HEK293 (cell line): ENCODE data around the gene DROSHA.

ENCODE experiments used
- ZBTB1 ChIP-seq: fragments of 450-650 bp; formaldehyde crosslinking; IDR thresholded peaks from 2 replicates; pipeline ENCODE4 v1.5.1; 2016; ENCODE audit warnings: missing biosample characterization, missing genetic modification characterization
- ZFP3 ChIP-seq: fragments of 450-650 bp; formaldehyde crosslinking; IDR thresholded peaks from 2 replicates; pipeline ENCODE4 v1.5.1; 2016; ENCODE audit warnings: low read depth, missing biosample characterization, missing genetic modification characterization
- ZNF211 ChIP-seq: fragments of 450-650 bp; formaldehyde crosslinking; IDR thresholded peaks from 2 replicates; pipeline ENCODE4 v1.5.1; 2016; ENCODE audit warnings: low read depth, missing biosample characterization, missing genetic modification characterization
- ZNF311 ChIP-seq: fragments of 450-650 bp; formaldehyde crosslinking; IDR thresholded peaks from 2 replicates; pipeline ENCODE4 v1.5.1; 2017; ENCODE audit warnings: missing biosample characterization, missing genetic modification characterization, borderline replicate concordance
- ZNF510 ChIP-seq: fragments of 450-650 bp; formaldehyde crosslinking; IDR thresholded peaks from 2 replicates; pipeline ENCODE4 v1.5.1; 2018; ENCODE audit warnings: mild to moderate bottlenecking, missing genetic modification characterization, missing biosample characterization; ENCODE audit not compliant: insufficient replicate concordance
- ZNF549 ChIP-seq: fragments of 450-650 bp; IDR thresholded peaks from 2 replicates; pipeline ENCODE4 v1.5.1; 2018; ENCODE audit warnings: missing biosample characterization, missing genetic modification characterization, mild to moderate bottlenecking, inconsistent platforms, moderate library complexity
- ZNF768 ChIP-seq: fragments of 450-650 bp; formaldehyde crosslinking; IDR thresholded peaks from 2 replicates; pipeline ENCODE4 v1.5.1; 2018; ENCODE audit warnings: missing biosample characterization, mild to moderate bottlenecking, missing genetic modification characterization
- ZNF830 ChIP-seq: fragments of 450-650 bp; IDR thresholded peaks from 2 replicates; pipeline ENCODE4 v1.5.0; 2018; ENCODE audit warnings: missing biosample characterization, missing genetic modification characterization, low read depth, mild to moderate bottlenecking, moderate library complexity
- TF ChIP-seq, protein P1 (sequence below): fragments of 450-650 bp; formaldehyde crosslinking; optimal IDR thresholded peaks from 2 replicates; pipeline ENCODE3; 2016; ENCODE audit warnings: missing biosample characterization, mild to moderate bottlenecking, missing genetic modification characterization
- TF ChIP-seq, protein P2 (sequence below): fragments of 450-650 bp; formaldehyde crosslinking; IDR thresholded peaks from 2 replicates; pipeline ENCODE4 v1.5.1; 2016; ENCODE audit warnings: missing biosample characterization, missing genetic modification characterization
- TF ChIP-seq, protein P3 (sequence below): fragments of 450-650 bp; formaldehyde crosslinking; IDR thresholded peaks from 2 replicates; pipeline ENCODE4 v1.5.1; 2016; ENCODE audit warnings: missing biosample characterization, missing genetic modification characterization
- TF ChIP-seq, protein P4 (sequence below): fragments of 450-650 bp; formaldehyde crosslinking; IDR thresholded peaks from 2 replicates; pipeline ENCODE4 v1.5.0; 2017; ENCODE audit warnings: missing biosample characterization, missing genetic modification characterization, borderline replicate concordance

DNA sequence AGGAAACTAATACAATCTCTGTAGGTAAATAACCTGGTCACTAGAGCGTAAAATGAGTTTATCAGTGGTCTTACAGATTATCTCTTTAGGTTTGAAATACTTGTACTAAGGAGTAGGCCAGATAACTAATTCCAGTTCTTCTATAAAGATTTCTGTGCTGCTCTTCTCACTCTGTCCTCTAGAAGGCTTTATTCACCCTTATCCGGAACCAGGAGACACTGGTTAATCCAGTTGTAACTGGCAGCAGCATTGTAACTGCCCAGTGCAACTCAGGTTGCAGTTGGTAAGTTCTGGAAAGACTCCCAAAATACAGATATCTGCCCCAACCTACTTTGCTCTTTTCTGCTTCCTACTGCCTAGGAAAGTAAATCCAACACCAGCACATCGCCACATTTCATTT is 20.0 kb upstream of the DROSHA start:
- TF ChIP-seq ZNF510 (no peak), ZNF549 (no peak), ZNF830 (tag by site-specific recombination) (no peak), ZNF211 (tag by site-specific recombination) (no peak), ZNF768 (no peak), ZNF311 (no peak), ZBTB1 (tag by site-specific recombination) (no peak), ZFP3 (tag by site-specific recombination) (no peak)
- TF ChIP-seq, protein P1, sequence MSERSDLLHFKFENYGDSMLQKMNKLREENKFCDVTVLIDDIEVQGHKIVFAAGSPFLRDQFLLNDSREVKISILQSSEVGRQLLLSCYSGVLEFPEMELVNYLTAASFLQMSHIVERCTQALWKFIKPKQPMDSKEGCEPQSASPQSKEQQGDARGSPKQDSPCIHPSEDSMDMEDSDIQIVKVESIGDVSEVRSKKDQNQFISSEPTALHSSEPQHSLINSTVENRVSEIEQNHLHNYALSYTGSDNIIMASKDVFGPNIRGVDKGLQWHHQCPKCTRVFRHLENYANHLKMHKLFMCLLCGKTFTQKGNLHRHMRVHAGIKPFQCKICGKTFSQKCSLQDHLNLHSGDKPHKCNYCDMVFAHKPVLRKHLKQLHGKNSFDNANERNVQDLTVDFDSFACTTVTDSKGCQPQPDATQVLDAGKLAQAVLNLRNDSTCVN (tag by site-specific recombination) = no peak
- TF ChIP-seq, protein P2, sequence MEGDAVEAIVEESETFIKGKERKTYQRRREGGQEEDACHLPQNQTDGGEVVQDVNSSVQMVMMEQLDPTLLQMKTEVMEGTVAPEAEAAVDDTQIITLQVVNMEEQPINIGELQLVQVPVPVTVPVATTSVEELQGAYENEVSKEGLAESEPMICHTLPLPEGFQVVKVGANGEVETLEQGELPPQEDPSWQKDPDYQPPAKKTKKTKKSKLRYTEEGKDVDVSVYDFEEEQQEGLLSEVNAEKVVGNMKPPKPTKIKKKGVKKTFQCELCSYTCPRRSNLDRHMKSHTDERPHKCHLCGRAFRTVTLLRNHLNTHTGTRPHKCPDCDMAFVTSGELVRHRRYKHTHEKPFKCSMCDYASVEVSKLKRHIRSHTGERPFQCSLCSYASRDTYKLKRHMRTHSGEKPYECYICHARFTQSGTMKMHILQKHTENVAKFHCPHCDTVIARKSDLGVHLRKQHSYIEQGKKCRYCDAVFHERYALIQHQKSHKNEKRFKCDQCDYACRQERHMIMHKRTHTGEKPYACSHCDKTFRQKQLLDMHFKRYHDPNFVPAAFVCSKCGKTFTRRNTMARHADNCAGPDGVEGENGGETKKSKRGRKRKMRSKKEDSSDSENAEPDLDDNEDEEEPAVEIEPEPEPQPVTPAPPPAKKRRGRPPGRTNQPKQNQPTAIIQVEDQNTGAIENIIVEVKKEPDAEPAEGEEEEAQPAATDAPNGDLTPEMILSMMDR (tag by site-specific recombination) = no peak
- TF ChIP-seq, protein P3, sequence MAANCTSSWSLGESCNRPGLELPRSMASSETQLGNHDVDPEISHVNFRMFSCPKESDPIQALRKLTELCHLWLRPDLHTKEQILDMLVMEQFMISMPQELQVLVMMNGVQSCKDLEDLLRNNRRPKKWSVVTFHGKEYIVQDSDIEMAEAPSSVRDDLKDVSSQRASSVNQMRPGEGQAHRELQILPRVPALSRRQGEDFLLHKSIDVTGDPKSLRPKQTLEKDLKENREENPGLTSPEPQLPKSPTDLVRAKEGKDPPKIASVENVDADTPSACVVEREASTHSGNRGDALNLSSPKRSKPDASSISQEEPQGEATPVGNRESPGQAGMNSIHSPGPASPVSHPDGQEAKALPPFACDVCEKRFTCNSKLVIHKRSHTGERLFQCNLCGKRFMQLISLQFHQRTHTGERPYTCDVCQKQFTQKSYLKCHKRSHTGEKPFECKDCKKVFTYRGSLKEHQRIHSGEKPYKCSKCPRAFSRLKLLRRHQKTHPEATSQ (tag by site-specific recombination) = no peak
- TF ChIP-seq, protein P4, sequence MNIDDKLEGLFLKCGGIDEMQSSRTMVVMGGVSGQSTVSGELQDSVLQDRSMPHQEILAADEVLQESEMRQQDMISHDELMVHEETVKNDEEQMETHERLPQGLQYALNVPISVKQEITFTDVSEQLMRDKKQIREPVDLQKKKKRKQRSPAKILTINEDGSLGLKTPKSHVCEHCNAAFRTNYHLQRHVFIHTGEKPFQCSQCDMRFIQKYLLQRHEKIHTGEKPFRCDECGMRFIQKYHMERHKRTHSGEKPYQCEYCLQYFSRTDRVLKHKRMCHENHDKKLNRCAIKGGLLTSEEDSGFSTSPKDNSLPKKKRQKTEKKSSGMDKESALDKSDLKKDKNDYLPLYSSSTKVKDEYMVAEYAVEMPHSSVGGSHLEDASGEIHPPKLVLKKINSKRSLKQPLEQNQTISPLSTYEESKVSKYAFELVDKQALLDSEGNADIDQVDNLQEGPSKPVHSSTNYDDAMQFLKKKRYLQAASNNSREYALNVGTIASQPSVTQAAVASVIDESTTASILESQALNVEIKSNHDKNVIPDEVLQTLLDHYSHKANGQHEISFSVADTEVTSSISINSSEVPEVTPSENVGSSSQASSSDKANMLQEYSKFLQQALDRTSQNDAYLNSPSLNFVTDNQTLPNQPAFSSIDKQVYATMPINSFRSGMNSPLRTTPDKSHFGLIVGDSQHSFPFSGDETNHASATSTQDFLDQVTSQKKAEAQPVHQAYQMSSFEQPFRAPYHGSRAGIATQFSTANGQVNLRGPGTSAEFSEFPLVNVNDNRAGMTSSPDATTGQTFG (tag by site-specific recombination) = no peak
